T-helper 1 cell treated with Interleukin-12 subunit alpha and Interleukin-12 subunit beta and Interleukin-4 antibody, amounts not matched to agents 30 μg/mL and 1 μg/mL, for 36 hours (primary cell): ENCODE data around the gene ZFPM1.

ENCODE experiments used
- H3K27ac Mint-ChIP-seq: one replicate; pipeline ENCODE4 v1.8.0; 2021; ENCODE audit warnings: mild to moderate bottlenecking, mixed read lengths
- H3K27me3 Mint-ChIP-seq: one replicate; pipeline ENCODE4 v1.8.0; 2021; ENCODE audit warnings: low read depth, mixed read lengths
- H3K36me3 Mint-ChIP-seq: one replicate; pipeline ENCODE4 v1.8.0; 2021; ENCODE audit warnings: low read depth, mixed read lengths
- H3K4me1 Mint-ChIP-seq: one replicate; pipeline ENCODE4 v1.8.0; 2021; ENCODE audit warnings: low read depth, mixed read lengths
- H3K4me3 Mint-ChIP-seq: one replicate; pipeline ENCODE4 v1.8.0; 2021; ENCODE audit warnings: mild to moderate bottlenecking, moderate library complexity, mixed read lengths
- H3K9me3 Mint-ChIP-seq: one replicate; pipeline ENCODE4 v1.8.0; 2021; ENCODE audit warnings: mixed read lengths

ZFPM1 gene

GRCh38 chr16:88413631-88414030 lies 39.4 kb upstream of the ZFPM1 start:
- Mint-ChIP-seq H3K27me3 (no peaks in the 10 kb centered on the region), H3K36me3 (no peaks in the 10 kb centered on the region), H3K4me3 (no peak overlapping the region), H3K27ac (no peak overlapping the region), H3K4me1 (no peaks in the 10 kb centered on the region), H3K9me3 (no peaks in the 10 kb centered on the region)

- H3K9me3 Mint-ChIP-seq, result no peaks in the 10 kb centered on the region
- no peaks in the 10 kb centered on the region for H3K36me3 Mint-ChIP-seq
- H3K4me3 Mint-ChIP-seq, result no peak overlapping the region
- H3K27me3 Mint-ChIP-seq, result no peaks in the 10 kb centered on the region
- H3K4me1 Mint-ChIP-seq, result no peaks in the 10 kb centered on the region
- H3K27ac Mint-ChIP-seq, result no peak overlapping the region
These were observed 38.3 kb upstream of the ZFPM1 start for GRCh38 chr16:88414521-88415380.

DNA sequence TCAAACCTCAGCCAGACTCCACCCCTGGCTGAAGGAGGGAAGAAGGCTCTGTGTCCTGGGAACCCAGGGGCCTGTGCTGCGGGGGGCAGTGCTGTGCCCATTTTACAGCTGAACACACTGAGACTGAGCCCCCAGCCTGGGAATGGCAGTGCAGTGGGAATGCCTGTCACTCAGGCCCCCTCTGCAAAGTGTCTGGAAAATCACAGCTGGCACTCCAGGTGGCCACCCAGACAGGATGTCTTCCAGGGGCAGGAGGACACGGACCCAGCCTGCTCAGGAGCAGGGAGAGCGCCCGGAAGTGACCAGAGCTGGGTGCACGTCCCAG lies 37.7 kb upstream of the ZFPM1 start:
- Mint-ChIP-seq H3K36me3 (no peaks in the 10 kb centered on the region), H3K4me1 (no peaks in the 10 kb centered on the region), H3K4me3 (no peak overlapping the region), H3K27ac (no peak overlapping the region), H3K27me3 (no peaks in the 10 kb centered on the region), H3K9me3 (no peaks in the 10 kb centered on the region)

GRCh38 chr16:88415713-88416323 lies 37.3 kb upstream of the ZFPM1 start:
- Mint-ChIP-seq H3K27ac (no peak overlapping the region), H3K4me1 (no peaks in the 10 kb centered on the region), H3K27me3 (no peaks in the 10 kb centered on the region)

GRCh38 chr16:88416686-88417085 lies 36.4 kb upstream of the ZFPM1 start:
- Mint-ChIP-seq H3K4me3 (no peak overlapping the region), H3K27ac (no peak overlapping the region), H3K27me3 (no peaks in the 10 kb centered on the region), H3K4me1 (no peaks in the 10 kb centered on the region), H3K36me3 (no peaks in the 10 kb centered on the region), H3K9me3 (no peaks in the 10 kb centered on the region)

More at GRCh38 chr16:88415713-88416323, 37.3 kb upstream of the ZFPM1 start:
- no peak overlapping the region for H3K4me3 Mint-ChIP-seq
- no peaks in the 10 kb centered on the region for H3K36me3 Mint-ChIP-seq
- no peaks in the 10 kb centered on the region for H3K9me3 Mint-ChIP-seq

DNA sequence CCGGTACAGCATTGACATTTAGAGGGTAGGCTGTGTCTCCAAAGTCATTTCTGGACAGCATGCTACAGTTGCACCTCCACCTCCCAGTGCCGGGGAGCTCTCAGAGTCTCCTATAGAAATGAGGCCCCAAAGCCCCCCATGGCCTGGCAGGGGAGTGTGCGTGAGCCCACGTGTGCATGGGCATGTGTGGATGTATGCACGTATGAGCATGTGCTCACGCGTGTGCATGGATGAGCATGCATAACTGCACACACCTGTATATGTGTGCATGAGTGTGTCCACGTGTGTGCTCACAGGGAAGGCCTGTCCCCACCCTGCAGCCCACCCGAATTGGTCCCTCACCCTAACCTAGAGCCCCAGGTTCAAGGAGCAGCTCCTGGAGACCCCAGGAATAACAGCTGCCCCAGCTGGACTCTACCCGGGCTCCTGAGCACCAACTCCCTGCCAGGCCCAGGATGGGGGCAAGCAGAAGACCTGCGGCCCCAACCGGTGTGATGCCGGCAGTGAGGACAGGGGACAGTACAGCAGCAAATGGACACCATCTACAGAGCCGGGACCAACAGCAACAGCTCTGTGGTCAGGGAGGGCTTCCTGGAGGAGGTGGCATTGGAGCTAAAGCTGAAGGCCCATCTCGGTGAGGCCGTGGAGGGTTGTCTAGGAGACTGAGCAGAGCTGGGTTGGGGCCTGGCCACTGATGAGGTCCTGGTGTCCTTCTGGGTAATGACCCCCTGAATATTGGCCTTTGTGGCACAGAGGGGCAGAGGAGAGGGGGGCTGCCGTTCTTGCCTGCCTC lies 35.2 kb upstream of the ZFPM1 start:
- H3K27me3 Mint-ChIP-seq, result no peaks in the 10 kb centered on the region
- no peak overlapping the region for H3K27ac Mint-ChIP-seq
- H3K36me3 Mint-ChIP-seq, result no peaks in the 10 kb centered on the region
- no peaks in the 10 kb centered on the region for H3K9me3 Mint-ChIP-seq
- no peak overlapping the region for H3K4me3 Mint-ChIP-seq
- H3K4me1 Mint-ChIP-seq, result no peaks in the 10 kb centered on the region

DNA sequence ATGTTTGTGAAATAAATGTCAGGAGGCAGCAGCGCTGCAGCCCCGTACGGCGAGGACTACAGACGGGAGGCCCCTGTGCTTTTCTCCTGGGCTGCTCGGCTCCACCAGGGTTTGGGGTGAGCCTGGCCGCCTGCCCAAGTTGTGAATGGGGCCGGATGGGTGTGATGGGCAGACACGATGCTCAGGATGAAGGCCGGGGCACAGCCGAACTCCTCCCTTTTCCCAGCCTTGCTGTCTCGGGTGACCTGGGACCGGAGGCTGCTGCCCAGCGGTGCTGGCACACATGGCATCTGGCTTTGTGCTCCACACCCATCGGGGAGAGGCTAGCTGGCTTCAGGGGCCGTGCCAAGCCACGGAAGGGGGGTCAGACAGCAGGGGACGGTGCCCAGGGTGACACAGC lies 34.2 kb upstream of the ZFPM1 start:
- no peaks in the 10 kb centered on the region for H3K36me3 Mint-ChIP-seq
- H3K9me3 Mint-ChIP-seq, result no peaks in the 10 kb centered on the region
- no peak overlapping the region for H3K4me3 Mint-ChIP-seq
- H3K27ac Mint-ChIP-seq, result no peak overlapping the region
- H3K27me3 Mint-ChIP-seq, result no peaks in the 10 kb centered on the region
- H3K4me1 Mint-ChIP-seq, result no peaks in the 10 kb centered on the region

- H3K4me3 Mint-ChIP-seq, result no peak overlapping the region
- H3K9me3 Mint-ChIP-seq, result no peaks in the 10 kb centered on the region
- H3K36me3 Mint-ChIP-seq, result no peaks in the 10 kb centered on the region
- H3K4me1 Mint-ChIP-seq, result no peaks in the 10 kb centered on the region
- H3K27me3 Mint-ChIP-seq, result peaks cover under 1% of the 10 kb centered on the region
- no peak overlapping the region for H3K27ac Mint-ChIP-seq
These were observed 33.3 kb upstream of the ZFPM1 start for GRCh38 chr16:88419790-88420189.

GRCh38 chr16:88420496-88420895 lies 32.6 kb upstream of the ZFPM1 start:
- H3K4me1 Mint-ChIP-seq, result no peaks in the 10 kb centered on the region
- H3K4me3 Mint-ChIP-seq, result no peak overlapping the region
- H3K9me3 Mint-ChIP-seq, result no peaks in the 10 kb centered on the region
- no peak overlapping the region for H3K27ac Mint-ChIP-seq
- H3K27me3 Mint-ChIP-seq, result peaks cover 6% of the 10 kb centered on the region
- H3K36me3 Mint-ChIP-seq, result no peaks in the 10 kb centered on the region

DNA sequence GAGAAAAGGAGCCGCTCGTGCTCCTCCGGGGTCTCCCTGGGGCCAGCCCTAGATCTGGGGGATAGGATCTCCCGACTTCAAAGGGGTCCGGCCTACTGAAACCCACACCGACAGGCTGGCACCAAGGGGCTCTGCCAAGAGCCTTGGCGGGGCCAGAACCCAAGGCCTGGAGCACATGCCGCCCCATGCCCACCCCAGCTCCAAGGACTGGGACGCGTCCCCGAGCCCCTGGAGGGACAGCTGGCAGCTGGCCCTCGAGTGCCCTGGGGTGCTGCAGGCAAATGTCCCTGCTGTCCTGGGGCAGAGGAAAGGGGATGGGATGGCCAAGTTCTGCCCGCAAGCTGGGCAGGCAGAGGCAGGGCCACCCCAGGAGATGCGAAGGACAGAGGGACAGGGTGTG lies 31.8 kb upstream of the ZFPM1 start:
- H3K27me3 Mint-ChIP-seq, result peaks cover 6% of the 10 kb centered on the region
- H3K27ac Mint-ChIP-seq, result no peak overlapping the region
- no peak overlapping the region for H3K4me3 Mint-ChIP-seq
- no peaks in the 10 kb centered on the region for H3K9me3 Mint-ChIP-seq
- no peaks in the 10 kb centered on the region for H3K36me3 Mint-ChIP-seq
- no peaks in the 10 kb centered on the region for H3K4me1 Mint-ChIP-seq

DNA sequence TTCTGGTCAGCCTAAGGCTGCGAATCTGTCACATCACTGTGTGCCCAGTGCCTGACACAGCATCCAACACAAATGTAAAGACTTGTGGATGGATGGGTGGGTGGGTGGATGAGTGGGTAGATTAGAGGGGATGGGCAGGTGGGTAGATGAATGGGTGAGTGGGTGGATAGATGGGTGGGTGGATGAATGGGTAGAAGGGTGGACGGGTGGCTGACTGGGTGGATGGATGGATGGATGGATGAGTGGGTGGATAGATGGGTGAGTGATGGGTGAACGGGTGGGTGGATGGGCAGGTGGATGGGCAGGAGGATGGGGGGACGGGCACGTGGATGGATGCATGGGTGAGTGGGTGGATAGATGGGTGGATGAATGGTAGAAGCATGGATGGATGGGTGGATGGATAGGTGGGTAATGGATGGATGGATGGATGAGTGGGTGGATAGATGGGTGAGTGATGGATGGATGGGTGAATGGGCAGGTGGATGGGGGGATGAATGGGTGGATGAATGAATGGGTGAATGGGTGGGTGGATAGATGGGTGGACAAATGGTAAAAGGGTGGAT lies 31.1 kb upstream of the ZFPM1 start:
- no peaks in the 10 kb centered on the region for H3K4me1 Mint-ChIP-seq
- no peaks in the 10 kb centered on the region for H3K9me3 Mint-ChIP-seq
- no peak overlapping the region for H3K27ac Mint-ChIP-seq
- H3K4me3 Mint-ChIP-seq, result no peak overlapping the region
- peaks cover 6% of the 10 kb centered on the region for H3K27me3 Mint-ChIP-seq
- H3K36me3 Mint-ChIP-seq, result no peaks in the 10 kb centered on the region

GRCh38 chr16:88422733-88423447 lies 30.2 kb upstream of the ZFPM1 start:
- H3K36me3 Mint-ChIP-seq, result no peaks in the 10 kb centered on the region
- H3K4me1 Mint-ChIP-seq, result no peaks in the 10 kb centered on the region
- H3K9me3 Mint-ChIP-seq, result no peaks in the 10 kb centered on the region
- no peak overlapping the region for H3K27ac Mint-ChIP-seq
- H3K4me3 Mint-ChIP-seq, result no peak overlapping the region
- peaks cover 6% of the 10 kb centered on the region for H3K27me3 Mint-ChIP-seq

DNA sequence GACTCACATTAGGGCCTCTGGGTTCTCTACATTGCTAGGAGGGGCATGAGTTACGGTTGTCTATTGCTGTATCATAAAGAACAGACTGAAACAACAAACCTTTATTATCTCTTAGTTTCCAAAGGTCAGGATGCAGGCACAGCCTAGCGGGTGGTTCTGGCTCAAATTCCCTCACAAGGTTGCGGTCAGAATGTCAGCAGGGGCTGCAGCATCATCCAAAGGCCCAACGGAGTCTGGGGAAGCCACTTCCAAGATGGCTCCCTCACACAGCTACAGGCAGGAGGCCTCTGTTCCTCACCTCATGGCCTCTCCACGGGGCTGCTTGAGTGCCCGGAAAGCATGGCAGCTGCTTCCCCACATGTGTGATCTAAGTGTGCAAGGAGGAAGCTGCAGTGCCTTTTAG lies 29.6 kb upstream of the ZFPM1 start:
- Mint-ChIP-seq H3K27me3 (peaks cover 6% of the 10 kb centered on the region), H3K36me3 (no peaks in the 10 kb centered on the region), H3K27ac (no peak overlapping the region), H3K9me3 (no peaks in the 10 kb centered on the region), H3K4me1 (no peaks in the 10 kb centered on the region), H3K4me3 (no peak overlapping the region)

- H3K9me3 Mint-ChIP-seq, result no peaks in the 10 kb centered on the region
- H3K27me3 Mint-ChIP-seq, result peaks cover 6% of the 10 kb centered on the region
- no peaks in the 10 kb centered on the region for H3K4me1 Mint-ChIP-seq
- H3K27ac Mint-ChIP-seq, result no peak overlapping the region
- no peak overlapping the region for H3K4me3 Mint-ChIP-seq
- no peaks in the 10 kb centered on the region for H3K36me3 Mint-ChIP-seq
These were observed 28.4 kb upstream of the ZFPM1 start for GRCh38 chr16:88424587-88425235.
